DND-41 (cell line): ENCODE data around the gene WDR70.
A peak's percentile ranks its signal among the peaks of the same experiment; 100 is the strongest.

Experiments used
- ATAC-seq: fragments of 200-7000 bp; cut with Tn5 transposase; 3 replicates; pipeline ENCODE4 v1.9.1; 2021; ENCODE audit warnings: low read depth; ENCODE audit not compliant: insufficient read depth
- DNase-seq: peaks from one replicate; pipeline ENCODE4 v3.0.0-alpha.2; 2020
- H2AFZ ChIP-seq: 2 replicates; pipeline ENCODE4 v1.6.0; 2012; ENCODE audit warnings: low read depth, low read length
- H3K27ac ChIP-seq: 2 replicates; pipeline ENCODE4 v1.5.1; 2012; ENCODE audit warnings: low read length, inconsistent platforms
- H3K27me3 ChIP-seq: fragments of 200-600 bp; sonication (generic); 2 replicates; pipeline ENCODE4 v1.6.0; 2012; ENCODE audit warnings: low read length, mild to moderate bottlenecking, inconsistent platforms; ENCODE audit not compliant: insufficient read depth, poor library complexity
- H3K36me3 ChIP-seq: 2 replicates; pipeline ENCODE4 v1.5.1; 2012; ENCODE audit warnings: low read length, inconsistent platforms; ENCODE audit not compliant: insufficient read depth
- H3K4me1 ChIP-seq: 2 replicates; pipeline ENCODE4 v1.5.1; 2012; ENCODE audit warnings: mild to moderate bottlenecking, low read length; ENCODE audit not compliant: insufficient read depth
- H3K4me2 ChIP-seq: 2 replicates; pipeline ENCODE4 v1.6.0; 2012; ENCODE audit warnings: mild to moderate bottlenecking, moderate library complexity, low read length, inconsistent platforms; ENCODE audit not compliant: insufficient read depth
- H3K4me3 ChIP-seq, 2 experiments: fragments of 200-600 bp in 1 of 2; shearing (Covaris generic) in 1 of 2; 2 replicates each; pipeline ENCODE4 v1.5.1; 2012 to 2016; ENCODE audit warnings: inconsistent platforms in 2 of 2, low read length in 2 of 2, mild to moderate bottlenecking in 2 of 2, low read depth in 1 of 2, moderate library complexity in 1 of 2
- H3K79me2 ChIP-seq: 2 replicates; pipeline ENCODE4 v1.6.0; 2012; ENCODE audit warnings: low read length, inconsistent platforms; ENCODE audit not compliant: insufficient read depth
- H3K9ac ChIP-seq: 2 replicates; pipeline ENCODE4 v1.6.0; 2012; ENCODE audit warnings: low read depth, mild to moderate bottlenecking, inconsistent platforms, low read length, moderate library complexity
- H3K9me3 ChIP-seq: 2 replicates; pipeline ENCODE4 v1.5.1; 2012; ENCODE audit warnings: low read length, moderate library complexity, mild to moderate bottlenecking, inconsistent platforms; ENCODE audit not compliant: insufficient read depth, severe bottlenecking
- H4K20me1 ChIP-seq: 2 replicates; pipeline ENCODE4 v1.6.0; 2012; ENCODE audit warnings: low read length; ENCODE audit not compliant: insufficient read depth
- EZH2 ChIP-seq: IDR thresholded peaks from 3 replicates; pipeline ENCODE4 v1.6.1; 2012; ENCODE audit warnings: borderline replicate concordance, low read depth, mild to moderate bottlenecking, moderate library complexity, low read length, inconsistent platforms; ENCODE audit not compliant: severe bottlenecking
- TF ChIP-seq, protein P1 (sequence below): IDR thresholded peaks from 2 replicates; pipeline ENCODE4 v1.5.1; 2012; ENCODE audit warnings: borderline replicate concordance, low read length, moderate library complexity, mild to moderate bottlenecking; ENCODE audit not compliant: poor library complexity, severe bottlenecking; ENCODE audit errors: extremely low read depth

WDR70 gene

GRCh38 chr5:37736397-37736796 lies 357.3 kb downstream of the WDR70 start:
- ATAC-seq (no peak), DNase-seq (no peak)
- H3K4me2 ChIP-seq: no peak overlapping the region
- no peak overlapping the region for H2AFZ ChIP-seq
- no peaks in the 10 kb centered on the region for H3K27me3 ChIP-seq
- H3K79me2 ChIP-seq: no peaks in the 10 kb centered on the region
- no peak overlapping the region for H3K9ac ChIP-seq
- H3K36me3 ChIP-seq: peaks cover 5% of the 10 kb centered on the region; the same call in 1 of the 2 replicates
- no peak overlapping the region for H3K27ac ChIP-seq
- H3K9me3 ChIP-seq: no peaks in the 10 kb centered on the region
- no peak overlapping the region for H3K4me3 ChIP-seq
- TF ChIP-seq, protein P1, sequence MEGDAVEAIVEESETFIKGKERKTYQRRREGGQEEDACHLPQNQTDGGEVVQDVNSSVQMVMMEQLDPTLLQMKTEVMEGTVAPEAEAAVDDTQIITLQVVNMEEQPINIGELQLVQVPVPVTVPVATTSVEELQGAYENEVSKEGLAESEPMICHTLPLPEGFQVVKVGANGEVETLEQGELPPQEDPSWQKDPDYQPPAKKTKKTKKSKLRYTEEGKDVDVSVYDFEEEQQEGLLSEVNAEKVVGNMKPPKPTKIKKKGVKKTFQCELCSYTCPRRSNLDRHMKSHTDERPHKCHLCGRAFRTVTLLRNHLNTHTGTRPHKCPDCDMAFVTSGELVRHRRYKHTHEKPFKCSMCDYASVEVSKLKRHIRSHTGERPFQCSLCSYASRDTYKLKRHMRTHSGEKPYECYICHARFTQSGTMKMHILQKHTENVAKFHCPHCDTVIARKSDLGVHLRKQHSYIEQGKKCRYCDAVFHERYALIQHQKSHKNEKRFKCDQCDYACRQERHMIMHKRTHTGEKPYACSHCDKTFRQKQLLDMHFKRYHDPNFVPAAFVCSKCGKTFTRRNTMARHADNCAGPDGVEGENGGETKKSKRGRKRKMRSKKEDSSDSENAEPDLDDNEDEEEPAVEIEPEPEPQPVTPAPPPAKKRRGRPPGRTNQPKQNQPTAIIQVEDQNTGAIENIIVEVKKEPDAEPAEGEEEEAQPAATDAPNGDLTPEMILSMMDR: no peak
- no peak for TF ChIP-seq EZH2
- no peaks in the 10 kb centered on the region for H4K20me1 ChIP-seq
- H3K4me1 ChIP-seq: 0 out of 2 replicates have a peak, but pooled peaks cover 2% of the 10 kb centered on the region

GRCh38 chr5:37737326-37738056 lies 358.4 kb downstream of the WDR70 start:
- Histone ChIP-seq H3K4me1 (0 out of 2 replicates have a peak, but pooled peaks cover 2% of the 10 kb centered on the region), H3K4me2 (no peak overlapping the region), H3K9ac (no peak overlapping the region), H3K4me3 (no peak overlapping the region), H3K27ac (no peak overlapping the region), H3K9me3 (no peaks in the 10 kb centered on the region), H3K36me3 (peaks cover 5% of the 10 kb centered on the region; the same call in 1 of the 2 replicates), H3K79me2 (no peaks in the 10 kb centered on the region), H3K27me3 (no peaks in the 10 kb centered on the region), H4K20me1 (no peaks in the 10 kb centered on the region), H2AFZ (no peak overlapping the region)
- ATAC-seq: no peak
- no peak for TF ChIP-seq EZH2
- TF ChIP-seq, protein P1: no peak
- DNase-seq: no peak

GRCh38 chr5:37738057-37738691 lies 359.1 kb downstream of the WDR70 start:
- ATAC-seq (peak; percentile 78), DNase-seq (no peak)
- no peak overlapping the region for H3K27ac ChIP-seq

More at GRCh38 chr5:37738057-37738691, 359.1 kb downstream of the WDR70 start:
- Histone ChIP-seq H4K20me1 (no peaks in the 10 kb centered on the region), H3K79me2 (no peaks in the 10 kb centered on the region), H3K9ac (no peak overlapping the region), H3K27me3 (no peaks in the 10 kb centered on the region), H2AFZ (no peak overlapping the region), H3K4me1 (0 out of 2 replicates have a peak, but pooled peaks cover 2% of the 10 kb centered on the region), H3K4me3 (no peak overlapping the region), H3K9me3 (no peaks in the 10 kb centered on the region), H3K36me3 (peaks cover 8% of the 10 kb centered on the region), H3K4me2 (no peak overlapping the region)
- TF ChIP-seq, protein P1: no peak
- TF ChIP-seq EZH2: no peak
